Activated gamma-delta T cell treated with Interleukin-2 at 50 U/mL for 16 hours (primary cell): ENCODE measurements around the gene QKI.
"Not testable (repeated sequence)": the region's sequence is repeated elsewhere in the genome, so short reads cannot be mapped to it uniquely, and the experiment has no call there.

Experiments used
- DNase-seq: peaks from one replicate; pipeline ENCODE4 v3.0.0-alpha.2; 2020

Gene QKI

DNA sequence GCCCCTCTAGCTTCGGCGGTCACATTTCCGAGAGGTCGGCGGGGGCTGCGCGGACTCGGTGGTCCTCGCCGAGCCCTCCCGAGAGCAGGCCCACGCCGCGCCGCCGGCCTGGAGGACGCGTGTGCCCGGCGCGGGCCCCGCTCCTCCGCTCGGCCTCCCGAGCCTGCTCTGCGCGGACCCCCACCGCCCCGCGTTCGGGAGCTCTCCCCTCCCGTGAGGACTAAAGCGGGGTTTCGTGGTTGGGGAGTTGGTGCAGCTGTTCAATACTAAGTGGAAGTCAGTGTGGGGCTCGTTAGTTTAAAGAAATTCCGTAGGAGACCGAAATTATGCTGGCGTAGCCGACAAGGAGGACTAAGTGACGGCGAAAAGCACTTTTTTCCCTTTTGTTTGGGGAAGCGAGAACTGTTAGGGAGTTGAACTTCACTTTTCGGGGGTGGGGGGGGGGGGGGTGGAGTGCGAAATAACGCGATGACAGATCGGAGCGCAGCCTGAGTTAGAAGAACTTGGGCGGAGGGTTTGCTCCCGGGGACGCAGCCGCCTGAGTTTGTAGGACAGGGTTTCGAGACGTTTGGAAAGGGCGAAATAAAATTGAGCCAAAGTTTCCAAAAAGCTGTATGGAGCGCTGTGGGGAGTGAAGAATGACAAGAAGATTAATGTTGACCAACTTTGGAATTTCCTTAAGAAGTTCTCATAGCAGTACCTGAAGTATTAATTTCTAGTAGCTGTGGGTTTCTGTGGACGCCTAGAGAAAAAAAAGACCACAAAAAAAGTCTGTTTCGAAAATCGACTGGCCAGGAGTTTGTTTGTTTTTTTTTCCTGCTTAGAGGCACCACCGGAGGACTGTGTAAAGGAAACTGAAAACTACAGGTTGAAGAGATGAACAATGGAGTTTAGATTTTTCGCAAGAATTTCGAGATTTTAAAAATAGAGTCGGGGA lies 1.4 kb downstream of the QKI start:
- no peak for DNase-seq

DNA sequence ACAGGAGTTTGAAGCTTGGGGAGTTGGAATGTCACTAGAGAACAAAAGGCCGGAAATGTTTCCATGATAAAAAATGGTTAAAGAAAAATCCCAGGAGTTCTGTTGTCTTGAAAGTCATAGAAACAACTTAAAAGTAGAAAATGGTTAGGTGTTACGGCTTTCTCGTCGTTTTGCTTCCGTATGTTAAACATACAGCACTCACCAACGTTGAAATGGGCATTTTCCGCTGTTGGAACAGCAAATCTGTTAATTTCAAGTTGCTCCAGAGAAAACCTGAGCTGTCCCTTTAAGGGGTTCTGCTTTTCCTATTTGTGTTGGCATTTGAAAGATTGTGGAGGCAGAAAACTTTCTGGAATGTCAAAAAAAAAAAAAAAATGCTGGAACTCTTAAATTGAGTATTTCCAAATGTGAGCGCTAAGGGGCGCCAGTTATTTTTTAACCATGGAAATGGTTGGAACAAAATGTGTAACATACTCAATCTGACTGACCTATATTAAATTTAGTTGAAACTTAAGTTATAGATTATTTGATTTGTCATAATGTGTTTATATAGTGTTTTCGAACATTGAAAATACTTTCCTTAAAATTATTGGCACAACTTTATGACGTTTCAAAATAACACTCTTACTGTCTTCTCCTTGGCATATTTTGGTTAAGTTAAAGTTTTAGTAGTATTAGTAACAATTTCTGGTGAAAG lies 2.2 kb downstream of the QKI start:
- peak; percentile 30 for DNase-seq

DNA sequence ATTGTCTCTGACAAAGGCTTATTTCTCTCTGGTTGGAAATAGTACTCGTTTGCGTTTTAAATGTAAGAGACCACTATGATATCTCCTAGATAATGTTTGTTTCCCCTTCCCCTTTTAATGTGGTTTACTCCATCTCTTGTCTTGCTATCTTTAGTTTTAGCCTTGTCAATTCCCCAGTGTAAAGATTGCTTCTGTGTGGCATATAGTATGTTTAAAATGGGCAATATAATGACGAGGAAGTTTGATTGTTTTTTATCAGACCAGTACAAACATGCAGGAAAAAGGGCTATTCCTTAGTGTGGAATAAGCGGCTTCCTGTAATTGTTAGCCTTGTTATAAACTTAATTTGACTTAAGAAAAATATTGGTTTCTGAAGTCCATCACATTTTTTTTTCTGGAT lies 3.1 kb downstream of the QKI start:
- no peak for DNase-seq

DNA sequence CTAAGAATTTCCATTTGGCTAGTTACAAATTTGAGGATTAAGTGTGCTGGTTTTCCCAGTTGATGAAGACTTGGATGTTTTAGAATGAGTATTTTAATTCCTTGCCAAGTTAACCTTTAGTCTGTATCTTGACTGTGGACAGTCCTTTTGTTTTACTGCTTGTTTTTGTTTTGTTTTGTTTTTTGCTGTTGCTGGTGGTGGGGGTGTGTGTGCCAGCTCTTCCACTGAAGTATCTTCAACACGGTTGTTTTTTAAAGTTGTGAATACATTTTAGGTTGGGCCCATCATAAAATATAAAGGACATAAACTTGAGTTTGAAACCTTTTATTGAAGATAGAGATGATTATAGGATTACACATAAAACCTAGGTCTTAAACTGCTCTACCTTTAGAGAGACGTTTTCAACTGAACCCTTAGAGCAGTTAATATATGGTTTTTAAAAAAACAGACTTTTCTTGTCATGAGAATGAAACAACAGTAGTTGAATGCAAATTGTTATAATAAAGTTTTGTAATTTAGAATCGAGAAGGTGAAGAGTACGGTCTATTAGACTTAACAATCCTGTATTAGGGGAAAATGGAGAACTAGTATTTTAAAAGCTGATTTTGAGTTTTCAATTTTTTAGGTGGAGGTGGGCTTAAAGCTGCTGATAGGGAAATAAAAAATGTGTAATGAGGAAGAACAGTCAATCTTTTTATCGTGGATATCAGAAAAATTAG lies 4.0 kb downstream of the QKI start:
- DNase-seq = no peak

- no peak for DNase-seq
Observed at GRCh38 chr6:163419413-163420288, 5.1 kb downstream of the QKI start.

GRCh38 chr6:163420289-163420614 lies 5.7 kb downstream of the QKI start:
- no peak for DNase-seq

GRCh38 chr6:163422550-163422949 lies 8.0 kb downstream of the QKI start:
- DNase-seq = no peak

DNA sequence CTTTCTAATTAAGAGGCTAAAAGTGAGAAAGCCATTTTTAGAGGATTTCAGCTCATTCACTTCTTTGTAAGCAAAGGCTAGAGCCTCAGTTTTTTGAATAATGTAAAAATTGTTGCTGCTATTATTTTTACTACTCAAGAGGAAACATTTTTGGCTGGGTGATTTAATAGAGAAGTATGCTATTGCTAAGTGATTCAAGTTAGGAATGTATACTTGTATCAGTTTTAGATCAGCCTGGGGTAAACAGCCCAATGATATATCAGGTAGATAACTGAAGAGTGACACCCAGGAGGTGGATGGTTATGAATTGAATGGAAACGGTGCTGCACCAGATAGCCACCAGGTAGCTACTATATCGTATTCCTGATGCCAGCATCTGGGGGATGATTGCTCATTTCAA lies 9.2 kb downstream of the QKI start:
- no peak for DNase-seq

DNA sequence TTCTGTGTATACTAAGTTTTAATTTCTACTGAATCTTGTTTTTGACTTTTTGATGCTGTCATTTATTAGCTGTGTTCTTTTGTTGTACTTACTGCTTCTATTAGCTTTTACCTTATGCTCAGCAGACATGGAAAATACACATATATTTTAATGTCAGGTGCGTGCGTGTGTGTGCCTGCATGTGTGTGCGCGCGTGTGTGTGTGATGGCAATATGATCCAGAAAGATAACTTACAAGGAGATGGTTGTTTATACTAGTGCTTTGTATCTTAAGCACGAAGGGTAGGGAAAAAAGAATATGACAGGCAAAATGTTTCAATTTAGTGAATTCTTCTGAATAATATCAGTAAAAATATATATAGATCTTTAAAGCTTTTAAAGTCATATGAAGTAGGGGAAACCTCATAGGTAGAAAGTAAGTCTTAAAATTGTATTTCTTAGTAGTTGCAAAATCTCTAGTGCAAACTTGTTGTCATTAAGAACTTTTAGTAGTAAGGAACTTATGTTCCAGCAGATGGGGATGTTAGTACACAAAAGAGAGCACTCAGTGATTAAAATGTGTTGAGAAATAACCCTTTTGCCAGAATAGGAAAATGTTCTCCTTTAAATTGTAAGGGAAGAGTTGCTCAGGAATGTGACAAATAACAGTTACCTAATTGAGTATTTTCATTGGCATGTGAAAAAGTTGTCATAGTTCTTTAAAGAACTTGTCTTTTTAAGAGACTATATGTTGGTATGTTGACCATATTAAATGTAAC lies 13.2 kb downstream of the QKI start:
- DNase-seq = no peak

DNA sequence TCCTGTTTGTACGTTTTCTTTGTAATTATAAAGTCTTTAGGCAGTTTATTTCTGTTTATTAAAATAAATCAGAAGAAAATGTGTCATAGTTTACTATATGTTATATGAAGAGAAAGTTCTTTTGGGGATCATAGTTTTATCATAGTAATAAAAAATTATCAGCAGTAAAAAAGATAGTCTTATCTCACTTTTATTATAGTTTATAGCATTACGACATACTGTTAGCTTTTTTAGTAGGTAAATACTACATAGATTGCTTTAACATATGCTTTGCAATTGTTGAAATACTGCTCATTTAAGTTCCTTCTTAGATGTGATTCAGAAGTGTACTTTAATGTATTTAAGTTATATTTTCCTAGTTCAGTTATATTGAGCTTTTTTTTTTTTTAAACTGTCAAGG lies 13.9 kb downstream of the QKI start:
- DNase-seq = no peak

DNA sequence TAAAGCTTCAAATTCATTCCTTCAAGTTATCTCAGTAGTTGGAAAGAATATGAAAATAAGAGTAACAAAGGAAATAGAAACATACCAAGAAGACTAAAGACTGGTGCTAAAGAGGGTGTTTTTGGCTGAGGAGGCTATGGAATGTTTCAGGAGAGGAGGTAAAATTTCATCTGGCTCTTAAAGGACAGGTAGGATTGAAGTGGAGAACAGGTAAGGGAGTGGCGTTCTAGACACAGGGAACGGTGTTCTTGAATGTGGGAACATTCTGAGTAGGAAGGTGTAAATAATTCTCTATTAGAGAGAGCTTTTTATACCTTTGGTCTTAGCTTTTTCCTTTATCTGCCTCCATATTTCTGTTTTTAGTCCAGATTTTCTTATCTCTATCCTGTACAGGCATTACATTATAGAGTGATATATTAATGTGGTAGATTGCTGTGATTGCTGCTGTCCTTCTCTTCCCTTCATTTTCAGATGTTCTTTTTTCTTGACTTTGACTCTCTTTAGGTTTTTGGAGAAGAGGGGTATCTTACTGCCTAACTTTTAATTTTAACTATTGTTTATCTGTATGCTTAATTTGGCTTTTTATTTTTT lies 15.4 kb downstream of the QKI start:
- DNase-seq = no peak

DNA sequence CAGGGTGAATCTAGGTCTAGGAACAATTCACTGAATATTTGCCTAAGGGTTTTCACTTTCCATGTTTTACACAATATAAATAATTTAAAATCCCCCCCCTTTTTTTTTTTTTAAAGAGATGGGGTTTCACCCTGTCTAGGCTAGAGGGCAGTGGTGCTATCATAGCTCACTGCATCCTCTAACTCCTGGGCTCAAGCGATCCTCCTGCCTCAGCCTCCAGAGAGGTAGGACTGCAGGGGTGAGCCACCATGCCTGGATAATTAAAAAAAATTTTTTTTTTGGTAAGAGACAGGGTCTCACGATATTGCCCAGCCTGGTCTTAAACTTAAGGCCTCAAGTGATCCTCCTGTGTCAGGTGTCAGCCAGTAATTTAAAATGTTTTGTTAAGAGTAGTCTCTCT lies 17.8 kb downstream of the QKI start:
- DNase-seq = no peak

- DNase-seq = not testable (repeated sequence)
Observed at GRCh38 chr6:163433486-163433885, 19.0 kb downstream of the QKI start.

DNA sequence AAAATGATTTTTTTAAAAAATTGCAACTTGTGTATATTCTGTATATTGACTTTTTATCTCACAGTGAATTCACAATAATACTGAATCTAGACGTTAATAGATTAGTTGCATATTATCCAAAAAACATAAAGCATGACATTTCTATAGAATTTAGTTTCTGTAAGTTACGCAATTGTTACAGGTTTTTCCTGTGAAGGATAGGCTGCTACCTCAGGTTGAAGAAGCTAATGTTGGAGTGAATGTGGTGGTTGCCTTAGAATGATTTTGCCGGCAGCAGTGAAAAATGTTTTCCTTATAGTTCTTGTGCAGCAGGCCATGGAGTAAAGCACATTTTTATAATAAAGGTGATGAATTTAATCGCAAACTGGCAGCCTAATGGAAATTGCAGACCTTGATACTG lies 20.5 kb downstream of the QKI start:
- no peak for DNase-seq

- DNase-seq = no peak
Observed at GRCh38 chr6:163436843-163437242, 22.3 kb downstream of the QKI start.

- no peak for DNase-seq
Observed at GRCh38 chr6:163437466-163437865, 22.9 kb downstream of the QKI start.

GRCh38 chr6:163438298-163438939 lies 23.9 kb downstream of the QKI start:
- no peak for DNase-seq

DNA sequence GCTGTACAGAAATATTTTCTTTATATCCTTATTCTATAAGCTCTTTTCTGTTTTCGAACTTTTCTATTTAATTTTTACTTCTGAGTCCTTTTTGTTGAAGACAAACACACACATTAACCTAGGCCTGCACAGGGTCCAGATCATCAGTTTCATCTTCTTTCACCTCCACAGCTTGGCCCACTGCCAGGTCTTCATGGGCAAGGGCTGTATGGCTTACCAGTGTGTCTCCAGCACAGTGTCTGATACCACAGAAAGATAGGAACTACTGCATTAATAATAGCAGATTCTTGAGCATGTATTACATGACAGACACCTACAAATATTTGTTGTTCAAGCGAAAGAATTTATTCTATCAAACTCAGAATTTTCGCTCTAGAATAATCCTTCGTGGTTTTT lies 24.4 kb downstream of the QKI start:
- DNase-seq = peak; percentile 43

GRCh38 chr6:163439390-163439789 lies 24.9 kb downstream of the QKI start:
- not testable (repeated sequence) for DNase-seq

DNA sequence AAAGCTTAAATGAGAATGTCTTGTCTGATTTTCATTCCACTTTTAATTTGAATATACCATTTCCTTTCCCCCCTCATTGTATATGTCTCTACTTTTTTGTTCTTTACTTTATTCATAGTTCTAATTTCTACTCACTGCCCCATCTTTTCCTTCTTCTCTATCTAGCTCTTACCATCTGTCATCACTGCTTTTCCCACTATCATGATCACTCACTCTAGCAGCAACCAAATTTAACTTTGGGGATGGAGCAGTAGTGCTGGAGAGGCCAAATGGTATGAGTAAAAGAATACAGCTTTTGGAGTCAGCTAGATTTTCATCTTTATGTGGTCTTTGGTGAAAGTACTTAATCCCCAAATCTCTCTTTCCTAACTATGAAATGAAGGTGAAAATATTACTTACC lies 25.5 kb downstream of the QKI start:
- no peak for DNase-seq

DNA sequence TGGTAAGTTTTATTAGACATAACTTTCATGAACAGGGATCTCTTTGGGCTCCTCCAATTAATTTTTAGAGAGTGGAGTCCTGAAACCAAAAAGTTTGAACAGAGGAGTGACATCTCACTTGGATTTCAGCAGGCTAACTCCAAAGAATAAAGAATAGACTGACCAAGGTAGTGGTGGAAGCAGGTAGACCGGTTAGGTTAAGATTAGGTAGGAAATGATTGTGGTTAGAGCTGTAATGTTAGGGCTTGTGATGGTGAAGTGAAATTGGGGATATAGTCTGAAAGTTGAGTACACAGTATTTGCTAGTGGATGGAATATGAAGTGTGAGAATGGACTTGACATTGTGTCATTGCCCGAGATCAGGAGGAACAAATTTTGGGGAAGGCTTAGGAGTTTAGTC lies 27.8 kb downstream of the QKI start:
- no peak for DNase-seq
